Karpas-422 (cell line): Measurements from ENCODE around the gene RTN4RL1. TPM values are rescaled to one million over a fixed set of nuclear protein-coding genes. Genes with fewer than 3 reads are reported as not detected.
A peak's percentile ranks its signal among the peaks of the same experiment; 100 is the strongest.

Experiments used
- DNase-seq: peaks from one replicate; pipeline ENCODE4 v3.0.0-alpha.2; 2015
- H2AFZ ChIP-seq: fragments of 200-600 bp; sonication (generic); 2 replicates; pipeline ENCODE4 v1.6.1; 2014; ENCODE audit warnings: antibody characterized with exemption, low read length, mixed read lengths
- H3K27ac ChIP-seq: fragments of 200-600 bp; sonication (generic); 2 replicates; pipeline ENCODE4 v1.5.1; 2014; ENCODE audit warnings: mild to moderate bottlenecking, low read length, moderate library complexity
- H3K27me3 ChIP-seq: fragments of 200-600 bp; sonication (generic); 2 replicates; pipeline ENCODE4 v1.6.1; 2014; ENCODE audit warnings: low read length, mixed read lengths
- H3K36me3 ChIP-seq: fragments of 200-600 bp; sonication (generic); 2 replicates; pipeline ENCODE4 v1.6.1; 2014; ENCODE audit warnings: low read length, mixed read lengths; ENCODE audit not compliant: insufficient read depth
- H3K4me1 ChIP-seq: fragments of 200-600 bp; sonication (generic); 2 replicates; pipeline ENCODE4 v1.6.1; 2014; ENCODE audit warnings: mild to moderate bottlenecking, low read length, mixed read lengths
- H3K4me2 ChIP-seq: fragments of 200-600 bp; sonication (generic); 2 replicates; pipeline ENCODE4 v1.6.1; 2014; ENCODE audit warnings: low read length, low read depth, mild to moderate bottlenecking; ENCODE audit not compliant: poor library complexity, severe bottlenecking
- H3K4me3 ChIP-seq: fragments of 200-600 bp; sonication (generic); 2 replicates; pipeline ENCODE4 v1.5.1; 2014; ENCODE audit warnings: mild to moderate bottlenecking, antibody characterized with exemption, low read length, mixed read lengths
- H3K79me2 ChIP-seq: fragments of 200-600 bp; sonication (generic); 2 replicates; pipeline ENCODE4 v1.6.1; 2014; ENCODE audit warnings: mild to moderate bottlenecking, low read length, mixed read lengths
- H3K9ac ChIP-seq: fragments of 200-600 bp; sonication (generic); 2 replicates; pipeline ENCODE4 v1.6.0; 2014; ENCODE audit warnings: low read length
- H3K9me2 ChIP-seq: fragments of 200-600 bp; sonication (generic), shearing (Covaris generic); replicated peaks from 2 replicates; pipeline ENCODE4 v1.6.0; 2014; ENCODE audit warnings: mild to moderate bottlenecking, low read length, moderate library complexity; ENCODE audit not compliant: insufficient read depth
- H3K9me3 ChIP-seq: fragments of 300-700, 200-600 bp; sonication (generic); 2 replicates; pipeline ENCODE4 v1.6.1; 2014; ENCODE audit warnings: low read length, mixed read lengths
- H4K20me1 ChIP-seq: fragments of 200-600 bp; sonication (generic); 2 replicates; pipeline ENCODE4 v1.6.1; 2014; ENCODE audit warnings: mild to moderate bottlenecking, antibody characterized with exemption, low read length, low read depth; ENCODE audit not compliant: insufficient read depth
- total RNA-seq: library from RNA; depleted of rRNA; stranded (reverse); fragments of >200 nt; shearing (Covaris generic); gene quantifications from 2 replicates; pipeline ENCODE4 v1.2.3, GENCODE V29; 2014; ENCODE audit warnings: low replicate concordance

The RTN4RL1 gene
- total RNA-seq, 1 experiment from 2014 or later = 0.30 TPM

DNA sequence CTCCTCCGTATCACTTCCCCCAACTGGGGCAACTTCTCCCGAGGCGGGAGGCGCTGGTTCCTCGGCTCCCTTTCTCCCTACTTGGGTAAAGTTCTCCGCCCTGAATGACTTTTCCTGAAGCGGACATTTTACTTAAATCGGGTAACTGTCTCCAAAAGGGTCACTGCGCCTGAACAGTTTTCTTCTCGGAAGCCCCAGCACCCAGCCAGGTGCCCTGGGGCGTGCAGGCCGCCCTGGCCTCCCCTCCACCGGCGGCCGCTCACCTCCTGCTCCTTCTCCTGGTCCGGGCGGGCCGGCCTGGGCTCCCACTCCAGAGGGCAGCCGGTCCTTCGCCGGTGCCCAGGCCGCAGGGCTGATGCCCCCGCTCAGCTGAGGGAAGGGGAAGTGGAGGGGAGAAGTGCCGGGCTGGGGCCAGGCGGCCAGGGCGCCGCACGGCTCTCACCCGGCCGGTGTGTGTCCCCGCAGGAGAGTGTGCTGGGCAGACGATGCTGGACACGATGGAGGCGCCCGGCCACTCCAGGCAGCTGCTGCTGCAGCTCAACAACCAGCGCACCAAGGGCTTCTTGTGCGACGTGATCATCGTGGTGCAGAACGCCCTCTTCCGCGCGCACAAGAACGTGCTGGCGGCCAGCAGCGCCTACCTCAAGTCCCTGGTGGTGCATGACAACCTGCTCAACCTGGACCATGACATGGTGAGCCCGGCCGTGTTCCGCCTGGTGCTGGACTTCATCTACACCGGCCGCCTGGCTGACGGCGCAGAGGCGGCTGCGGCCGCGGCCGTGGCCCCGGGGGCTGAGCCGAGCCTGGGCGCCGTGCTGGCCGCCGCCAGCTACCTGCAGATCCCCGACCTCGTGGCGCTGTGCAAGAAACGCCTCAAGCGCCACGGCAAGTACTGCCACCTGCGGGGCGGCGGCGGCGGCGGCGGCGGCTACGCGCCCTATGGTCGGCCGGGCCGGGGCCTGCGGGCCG, 31.4 kb upstream of the RTN4RL1 start:
- Histone ChIP-seq H4K20me1 (peaks cover 25% of the 10 kb centered on the region; the same call in 1 of the 2 replicates), H3K9ac (peak overlapping the region; percentile 66)

DNA sequence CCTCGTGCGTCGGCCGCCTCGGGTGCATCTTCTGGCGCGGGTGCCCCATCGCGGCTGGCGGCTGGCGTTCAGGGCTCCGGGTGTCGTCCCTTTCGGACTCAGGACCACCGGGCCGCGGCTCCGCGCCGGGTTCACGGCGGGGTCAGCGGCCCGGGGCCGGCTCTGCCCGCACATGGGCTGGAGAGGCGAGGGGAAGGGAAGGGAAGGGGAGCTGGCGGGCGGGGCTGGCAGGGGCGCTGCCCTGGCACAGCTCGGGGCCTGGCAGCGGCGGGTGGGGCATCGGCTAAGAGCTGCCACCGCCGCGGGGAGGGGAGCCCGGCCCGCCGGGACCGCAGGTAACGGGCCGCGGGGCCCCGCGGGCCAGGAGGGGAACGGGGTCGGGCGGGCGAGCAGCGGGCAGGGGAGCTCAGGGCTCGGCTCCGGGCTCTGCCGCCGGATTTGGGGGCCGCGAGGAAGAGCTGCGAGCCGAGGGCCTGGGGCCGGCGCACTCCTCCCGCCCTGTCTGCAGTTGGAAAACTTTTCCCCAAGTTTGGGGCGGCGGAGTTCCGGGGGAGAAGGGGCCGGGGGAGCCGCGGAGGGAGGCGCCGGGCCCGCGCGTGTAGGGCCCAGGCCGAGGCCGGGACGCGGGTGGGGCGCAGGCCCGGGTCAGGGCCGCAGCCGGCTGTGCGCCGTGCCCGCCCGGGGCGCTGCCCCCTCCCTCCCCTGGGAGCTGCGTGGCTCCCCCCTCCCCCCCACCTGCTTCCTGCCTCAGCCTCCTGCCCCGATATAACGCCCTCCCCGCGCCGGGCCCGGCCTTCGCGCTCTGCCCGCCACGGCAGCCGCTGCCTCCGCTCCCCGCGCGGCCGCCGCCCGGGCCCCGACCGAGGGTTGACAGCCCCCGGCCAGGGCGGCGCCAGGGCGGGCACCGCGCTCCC, 30.4 kb upstream of the RTN4RL1 start:
- H4K20me1 ChIP-seq = peaks cover 24% of the 10 kb centered on the region; the same call in 1 of the 2 replicates
- H3K9me2 ChIP-seq = no peaks in the 10 kb centered on the region
- H3K9ac ChIP-seq = peak overlapping the region; percentile 66
- H3K27me3 ChIP-seq = no peaks in the 10 kb centered on the region
- peak overlapping the region; percentile 85 for H3K4me3 ChIP-seq
- H3K9me3 ChIP-seq = no peaks in the 10 kb centered on the region
- peaks cover 50% of the 10 kb centered on the region for H3K4me1 ChIP-seq
- H3K79me2 ChIP-seq = no peaks in the 10 kb centered on the region
- peak overlapping the region; percentile 98 for H3K4me2 ChIP-seq
- H3K36me3 ChIP-seq = no peaks in the 10 kb centered on the region; the same call in 1 of the 2 replicates
- DNase-seq = peak; percentile 71
- H2AFZ ChIP-seq = no peak overlapping the region; the same call in 1 of the 2 replicates
- no peak overlapping the region for H3K27ac ChIP-seq

More for the DNA sequence above, 31.4 kb upstream of the RTN4RL1 start:
- Histone ChIP-seq H3K4me1 (peaks cover 40% of the 10 kb centered on the region), H3K27me3 (no peaks in the 10 kb centered on the region), H3K27ac (no peak overlapping the region), H3K9me2 (no peaks in the 10 kb centered on the region), H3K4me2 (peak overlapping the region; percentile 98), H2AFZ (no peak overlapping the region), H3K36me3 (no peaks in the 10 kb centered on the region; the same call in 1 of the 2 replicates), H3K4me3 (peak overlapping the region; percentile 58; the same call in 1 of the 2 replicates), H3K79me2 (no peaks in the 10 kb centered on the region), H3K9me3 (no peaks in the 10 kb centered on the region)
- peak; percentile 57 for DNase-seq

DNA sequence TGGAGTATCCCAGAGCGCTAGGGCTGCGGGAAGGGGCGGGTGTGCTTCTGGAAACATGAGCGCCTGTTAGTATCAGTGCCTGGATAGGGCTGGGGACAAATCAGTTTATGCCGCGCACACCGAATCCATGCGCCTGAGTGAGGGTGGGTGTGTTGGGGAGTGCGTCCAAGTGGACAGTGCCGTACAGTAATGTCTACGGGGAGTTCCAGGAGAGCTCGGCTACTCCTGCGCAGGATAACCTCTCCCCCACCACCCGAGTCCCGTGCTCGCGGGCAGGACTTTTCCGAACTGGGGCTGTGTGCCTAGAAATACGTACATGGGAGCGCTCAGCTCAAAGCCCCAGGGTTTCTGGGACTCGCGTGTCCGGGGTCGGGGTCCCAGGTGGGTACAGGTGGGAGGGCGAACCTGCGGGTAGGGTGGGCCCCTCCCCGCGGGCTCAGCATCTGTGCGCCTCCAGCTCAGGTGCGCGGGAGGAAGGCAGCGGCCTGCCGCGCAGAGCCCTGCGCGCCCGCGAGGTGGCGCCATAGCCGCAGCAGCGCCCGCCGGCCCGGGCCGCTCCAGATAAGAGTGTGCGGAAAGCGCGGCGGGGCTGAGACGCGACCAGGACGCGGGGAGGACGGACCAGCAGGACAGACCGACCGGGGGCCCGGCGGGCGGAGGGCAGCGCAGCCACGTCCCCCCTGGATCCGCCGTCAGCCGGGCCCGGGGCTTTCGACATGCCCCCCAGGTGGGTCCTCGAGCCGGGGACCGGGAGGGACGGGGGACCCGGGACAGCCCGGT, 29.6 kb upstream of the RTN4RL1 start, which contains the start of gene HIC1:
Gene HIC1 (plus strand): TSS at position 592 of the 780 bp plus-strand sequence. CDS start 1,588 bp downstream, outside the sequence.
- Histone ChIP-seq H3K79me2 (no peaks in the 10 kb centered on the region), H3K4me3 (peak within 1 kb of the TSS; percentile 85), H3K9me3 (no peaks in the 10 kb centered on the region), H3K27me3 (no peaks in the 10 kb centered on the region), H3K36me3 (no peaks in the 10 kb centered on the region), H3K4me1 (peaks cover 54% of the 10 kb centered on the region), H4K20me1 (peaks cover 18% of the 10 kb centered on the region; the same call in 1 of the 2 replicates), H3K27ac (no peak within 1 kb of the TSS), H2AFZ (peak within 1 kb of the TSS; percentile 54), H3K9me2 (no peaks in the 10 kb centered on the region), H3K4me2 (peak within 1 kb of the TSS; percentile 98), H3K9ac (peak within 1 kb of the TSS; percentile 66)
- peak; percentile 91 for DNase-seq

DNA sequence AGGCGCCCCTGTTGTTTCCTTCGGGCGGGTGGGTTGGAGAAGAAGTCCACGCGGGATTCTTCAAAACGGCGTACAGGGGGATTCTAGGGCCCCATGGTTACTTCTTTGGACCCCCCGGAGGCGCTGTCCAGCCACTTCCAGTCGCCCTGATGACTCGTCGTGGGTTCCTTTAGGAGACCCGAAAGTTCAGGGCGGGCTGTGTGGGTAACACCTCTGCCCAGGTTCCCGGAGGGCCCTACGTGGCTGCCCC, 29.1 kb upstream of the RTN4RL1 start:
- Histone ChIP-seq H3K9me2 (no peaks in the 10 kb centered on the region), H3K4me2 (peak overlapping the region; percentile 98), H4K20me1 (peaks cover 13% of the 10 kb centered on the region; the same call in 1 of the 2 replicates), H3K27me3 (no peaks in the 10 kb centered on the region), H3K4me1 (peaks cover 56% of the 10 kb centered on the region), H3K79me2 (no peaks in the 10 kb centered on the region), H3K27ac (no peak overlapping the region), H3K9ac (peak overlapping the region; percentile 66), H3K36me3 (no peaks in the 10 kb centered on the region), H3K4me3 (peak overlapping the region; percentile 85), H3K9me3 (no peaks in the 10 kb centered on the region), H2AFZ (peak overlapping the region; percentile 54)
- DNase-seq = no peak

DNA sequence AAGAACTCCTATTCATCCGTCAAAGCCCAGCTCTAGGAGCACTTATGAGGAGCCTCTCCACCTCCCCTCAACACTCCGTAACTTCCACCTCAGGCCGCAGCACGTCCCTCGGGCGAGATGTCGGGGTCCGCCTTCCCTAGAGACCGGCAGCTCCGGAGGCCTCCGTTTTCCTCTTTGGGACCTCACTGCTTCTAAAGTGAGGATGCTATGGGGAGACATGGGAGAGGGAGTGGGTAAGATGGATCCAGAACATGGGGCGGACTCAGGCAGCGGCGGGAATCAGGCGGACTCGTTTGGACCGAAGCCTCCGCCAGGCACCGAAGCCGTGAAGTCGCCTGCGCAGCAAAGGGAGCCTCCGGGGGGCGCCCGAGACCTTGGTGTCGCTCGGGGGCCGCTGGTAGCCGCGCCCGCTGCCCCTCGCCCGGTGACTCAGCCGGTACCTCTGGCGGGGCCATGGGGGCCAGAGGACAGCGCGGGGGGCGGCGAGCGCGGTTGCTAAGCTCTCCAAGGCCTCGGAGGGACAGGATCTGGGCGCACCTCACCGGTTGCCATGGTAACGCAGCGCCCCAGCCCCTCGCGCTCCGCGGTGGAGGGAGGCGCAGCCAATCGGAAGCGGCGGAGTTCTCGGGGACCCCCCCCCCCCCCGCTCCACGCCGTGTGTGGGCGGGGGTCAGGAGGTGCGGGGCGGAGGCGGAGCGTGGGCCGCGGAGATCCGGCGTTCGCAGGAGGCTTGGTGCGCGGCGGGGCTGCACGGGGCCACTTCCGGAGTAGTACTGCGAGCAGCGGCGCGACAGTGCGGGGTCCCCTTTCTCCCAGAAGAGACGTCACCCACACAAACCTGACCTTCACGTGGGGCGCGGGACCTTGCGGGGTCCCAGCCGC, 28.5 kb upstream of the RTN4RL1 start:
- no peaks in the 10 kb centered on the region for H3K27me3 ChIP-seq
- H3K4me2 ChIP-seq = peak overlapping the region; percentile 98
- H3K9me2 ChIP-seq = no peaks in the 10 kb centered on the region
- H3K27ac ChIP-seq = no peak overlapping the region
- no peaks in the 10 kb centered on the region for H3K79me2 ChIP-seq
- peak; percentile 92 for DNase-seq
- H3K9ac ChIP-seq = peak overlapping the region; percentile 66
- H3K9me3 ChIP-seq = no peaks in the 10 kb centered on the region
- peaks cover 10% of the 10 kb centered on the region; the same call in 1 of the 2 replicates for H4K20me1 ChIP-seq
- H2AFZ ChIP-seq = peak overlapping the region; percentile 54
- peaks cover 56% of the 10 kb centered on the region for H3K4me1 ChIP-seq
- H3K4me3 ChIP-seq = peak overlapping the region; percentile 85
- no peaks in the 10 kb centered on the region for H3K36me3 ChIP-seq

DNA sequence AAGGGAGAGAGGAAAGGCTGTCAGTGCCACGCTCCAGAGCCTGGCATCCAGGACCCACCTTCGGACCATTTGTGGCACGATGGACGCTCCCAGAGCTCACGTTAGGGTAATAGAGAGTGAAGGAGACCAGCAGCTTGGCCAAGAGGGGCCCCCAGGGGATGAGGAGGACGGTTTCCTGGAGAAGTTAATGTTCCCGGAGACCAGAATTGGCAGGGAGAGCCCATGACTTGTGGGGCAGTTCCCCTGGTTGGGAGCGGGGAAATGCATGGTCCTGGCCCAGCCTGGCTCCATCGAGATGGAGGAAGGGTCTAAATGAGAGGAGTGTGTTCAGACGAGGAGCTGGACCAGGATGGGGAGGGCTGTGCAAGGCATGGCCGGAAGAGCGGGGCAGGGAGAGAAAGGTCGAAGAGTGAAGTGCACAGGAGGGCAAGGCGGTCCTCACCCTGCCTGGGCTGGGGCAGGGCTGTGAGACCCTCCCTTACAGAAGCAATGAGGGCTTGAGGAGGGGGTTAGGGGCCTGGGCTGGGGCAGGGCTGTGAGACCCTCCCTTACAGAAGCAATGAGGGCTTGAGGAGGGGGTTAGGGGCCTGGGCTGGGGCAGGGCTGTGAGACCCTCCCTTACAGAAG, 26.9 kb upstream of the RTN4RL1 start:
- H3K4me3 ChIP-seq = no peak overlapping the region

More for the DNA sequence above, 26.9 kb upstream of the RTN4RL1 start:
- Histone ChIP-seq H3K4me1 (peaks cover 53% of the 10 kb centered on the region), H3K27me3 (no peaks in the 10 kb centered on the region), H3K4me2 (no peak overlapping the region), H2AFZ (no peak overlapping the region), H3K36me3 (no peaks in the 10 kb centered on the region), H3K9me3 (no peaks in the 10 kb centered on the region), H4K20me1 (peaks cover 10% of the 10 kb centered on the region; the same call in 1 of the 2 replicates), H3K27ac (no peak overlapping the region), H3K9ac (no peak overlapping the region), H3K9me2 (no peaks in the 10 kb centered on the region), H3K79me2 (no peaks in the 10 kb centered on the region)
- DNase-seq = no peak
